HepG2 (cell line): ENCODE data around the gene NDUFB10. TPM values are rescaled to one million over a fixed set of nuclear protein-coding genes. Genes with fewer than 3 reads are reported as not detected.
A peak's percentile ranks its signal among the peaks of the same experiment; 100 is the strongest.

Experiments
- CEBPZ ChIP-seq: IDR thresholded peaks from 2 replicates; pipeline ENCODE4 v1.6.1; 2012; ENCODE audit warnings: low read length, improper control_type of control experiment
- GLI4 ChIP-seq: sonication (generic); formaldehyde crosslinking; IDR thresholded peaks from 2 replicates; pipeline ENCODE4 v1.5.1; 2020; ENCODE audit warnings: missing genetic modification reagents, mild to moderate bottlenecking, moderate library complexity, borderline replicate concordance
- KLF11 ChIP-seq: IDR thresholded peaks from 2 replicates; pipeline ENCODE4 v1.6.1; 2016; ENCODE audit warnings: missing compliant biosample characterization
- NFYC ChIP-seq: IDR thresholded peaks from 2 replicates; pipeline ENCODE4 v1.6.1; 2016; ENCODE audit warnings: missing genetic modification reagents, missing compliant biosample characterization
- NONO ChIP-seq, 2 experiments: fragments of 450-650 bp in 1 of 2; sonication (generic) in 1 of 2; formaldehyde crosslinking in 1 of 2; IDR thresholded peaks in 1 of 2; conservative IDR thresholded peaks in 1 of 2; 2 replicates each; pipeline versions ENCODE4 v1.6.1 to v1.8.0; 2017 to 2022; ENCODE audit warnings: mild to moderate bottlenecking in 1 of 2, missing genetic modification reagents in 1 of 2, moderate library complexity in 1 of 2
- SALL2 ChIP-seq: sonication (generic); formaldehyde crosslinking; IDR thresholded peaks from 2 replicates; pipeline ENCODE4 v1.8.1; 2023; ENCODE audit warnings: mild to moderate bottlenecking, missing genetic modification reagents, inconsistent platforms
- SOX6 ChIP-seq, 2 experiments: fragments of 450-650 bp in 1 of 2; sonication (generic) in 1 of 2; formaldehyde crosslinking in 1 of 2; IDR thresholded peaks; 2 replicates each; pipeline versions ENCODE4 v1.4.0 to v1.6.1; 2017 to 2020; ENCODE audit warnings: antibody characterized with exemption in 1 of 2, mild to moderate bottlenecking in 1 of 2, missing genetic modification reagents in 1 of 2
- SRSF4 ChIP-seq: fragments of 200-400 bp; formaldehyde crosslinking; IDR thresholded peaks from one replicate; pipeline ENCODE4 v1.6.1; 2018; ENCODE audit warnings: mild to moderate bottlenecking, low read depth, low read length, moderate library complexity; ENCODE audit not compliant: poor library complexity, severe bottlenecking
- STAG1 ChIP-seq: sonication (generic); formaldehyde crosslinking; IDR thresholded peaks from 2 replicates; pipeline ENCODE4 v1.4.0; 2020; ENCODE audit warnings: missing genetic modification reagents
- TAF1 ChIP-seq: sonication (generic); formaldehyde crosslinking; IDR thresholded peaks from 2 replicates; pipeline ENCODE4 v1.4.0; 2020; ENCODE audit warnings: missing genetic modification reagents
- TRIM22 ChIP-seq: fragments of 450-650 bp; IDR thresholded peaks from 2 replicates; pipeline ENCODE4 v1.6.1; 2017
- TSC22D2 ChIP-seq: sonication (generic); formaldehyde crosslinking; IDR thresholded peaks from 2 replicates; pipeline ENCODE4 v1.5.1; 2020; ENCODE audit warnings: missing genetic modification reagents, mild to moderate bottlenecking, borderline replicate concordance
- ZNF484 ChIP-seq: sonication (generic); formaldehyde crosslinking; IDR thresholded peaks from 2 replicates; pipeline ENCODE4 v1.5.1; 2020; ENCODE audit warnings: mild to moderate bottlenecking, low read depth, missing genetic modification reagents, borderline replicate concordance
- ZNF512B ChIP-seq: sonication (generic); formaldehyde crosslinking; IDR thresholded peaks from 2 replicates; pipeline ENCODE4 v1.5.1; 2020; ENCODE audit warnings: missing genetic modification reagents, mild to moderate bottlenecking, borderline replicate concordance
- ZNF724P ChIP-seq: sonication (generic); formaldehyde crosslinking; IDR thresholded peaks from 2 replicates; pipeline ENCODE4 v1.8.0; 2022; ENCODE audit warnings: missing genetic modification reagents, borderline replicate concordance
- polyA plus RNA-seq, 8 experiments: library from polyadenylated mRNA; depleted of rRNA in 3 of 8; stranded (reverse) in 7 of 8; unstranded in 1 of 8; fragments of >200 nt; fragmentation: Illumina TruSeq in 4 of 8; extraction: Trizol in 4 of 8; gene quantifications; 2 replicates each; pipeline versions ENCODE4 v1.2.1 to v1.2.3, GENCODE V29; 2011 to 2016; ENCODE audit warnings: low read depth in 4 of 8, missing spikeins in 1 of 8, mixed read lengths in 1 of 8; ENCODE audit not compliant: insufficient read depth in 1 of 8
- total RNA-seq, 5 experiments: library from RNA; depleted of rRNA; stranded (reverse); fragments of >200 nt; fragmentation: Illumina TruSeq; extraction: Trizol; gene quantifications; 2 replicates each; pipeline ENCODE4 v1.2.3, GENCODE V29; 2016; ENCODE audit warnings: low read depth in 1 of 5
- TF ChIP-seq, protein P1 (sequence below): sonication (generic); formaldehyde crosslinking; IDR thresholded peaks from 2 replicates; pipeline ENCODE4 v1.5.1; 2020; ENCODE audit warnings: missing genetic modification reagents, mild to moderate bottlenecking, borderline replicate concordance
- TF ChIP-seq, protein P2 (sequence below): sonication (generic); formaldehyde crosslinking; conservative IDR thresholded peaks from 2 replicates; pipeline ENCODE4 v1.8.0; 2022; ENCODE audit warnings: low read depth, missing genetic modification reagents

The NDUFB10 gene
- total and polyA plus RNA-seq, 2 of the 13 experiments (the other 11 are each of a cell fraction or from before 2014, with no cell fraction given), result 68.6 to 157 TPM

DNA sequence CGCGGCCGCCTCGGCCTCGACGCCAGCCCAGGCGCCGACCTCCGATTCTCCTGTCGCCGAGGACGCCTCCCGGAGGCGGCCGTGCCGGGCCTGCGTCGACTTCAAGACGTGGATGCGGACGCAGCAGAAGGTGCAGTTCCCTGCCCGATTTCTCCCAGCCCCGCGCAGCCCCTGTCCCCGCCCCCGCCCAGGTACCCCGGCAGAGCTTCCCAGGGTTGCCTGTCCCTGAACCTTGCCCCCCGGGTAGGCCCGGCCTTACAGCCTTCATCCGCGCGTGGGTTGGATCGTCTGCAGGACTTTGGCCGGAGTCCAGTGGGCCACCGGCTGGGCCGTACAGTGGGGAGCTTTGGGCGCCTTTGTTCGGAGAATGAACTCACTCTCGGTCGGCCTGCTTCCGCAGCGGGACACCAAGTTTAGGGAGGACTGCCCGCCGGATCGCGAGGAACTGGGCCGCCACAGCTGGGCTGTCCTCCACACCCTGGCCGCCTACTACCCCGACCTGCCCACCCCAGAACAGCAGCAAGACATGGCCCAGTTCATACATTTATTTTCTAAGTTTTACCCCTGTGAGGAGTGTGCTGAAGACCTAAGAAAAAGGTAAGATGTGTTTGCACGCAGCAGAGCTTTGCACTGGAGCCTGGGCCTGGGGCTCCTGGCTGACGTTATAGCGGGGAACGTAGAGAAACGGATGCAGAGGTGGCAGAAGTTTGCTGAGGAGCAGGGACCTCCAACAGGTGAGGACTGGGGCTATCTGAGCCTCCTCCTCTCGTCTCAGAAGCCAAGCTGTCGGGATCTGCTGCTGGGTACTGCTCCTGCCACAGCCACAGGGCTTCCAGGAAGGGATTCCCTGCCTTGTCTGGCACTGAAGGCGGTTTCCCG, 25.2 kb downstream of the NDUFB10 start (continued):
- no peak for TF ChIP-seq CEBPZ
- no peak for TF ChIP-seq STAG1
- no peak for TF ChIP-seq TSC22D2 (CRISPR knock-in tag)
- TF ChIP-seq ZNF484 (CRISPR knock-in tag), result no peak
- TF ChIP-seq SOX6 (IDR thresholded peaks at IDR 0.05), result no peak
- TF ChIP-seq SOX6 (CRISPR knock-in tag; IDR thresholded peaks at IDR 0.05), result no peak
- no peak for TF ChIP-seq GLI4 (CRISPR knock-in tag)
- TF ChIP-seq NFYC (CRISPR knock-in tag), result no peak
- no peak for TF ChIP-seq ZNF724P (CRISPR knock-in tag)
- no peak for TF ChIP-seq SRSF4
- TF ChIP-seq KLF11, result no peak
- no peak for TF ChIP-seq TRIM22
- no peak for TF ChIP-seq NONO (IDR thresholded peaks at IDR 0.05)
- TF ChIP-seq NONO (CRISPR knock-in tag; conservative IDR thresholded peaks at IDR 0.05), result peak; percentile 46; the same call in 1 of the 2 replicates
- no peak for TF ChIP-seq ZNF512B (CRISPR knock-in tag)
- TF ChIP-seq, protein P1, sequence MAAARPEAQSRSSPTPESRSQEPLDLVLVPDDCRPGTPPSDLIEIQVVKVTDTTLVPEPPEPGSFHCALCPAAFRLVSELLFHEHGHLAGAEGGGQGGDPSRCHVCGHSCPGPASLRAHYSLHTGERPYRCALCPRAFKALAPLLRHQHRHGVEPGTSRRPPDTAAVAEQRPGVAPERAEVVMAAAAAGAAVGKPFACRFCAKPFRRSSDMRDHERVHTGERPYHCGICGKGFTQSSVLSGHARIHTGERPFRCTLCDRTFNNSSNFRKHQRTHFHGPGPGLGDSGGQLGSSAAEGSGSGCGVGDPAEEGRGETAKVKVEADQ, result peak; percentile 60; the same call in 1 of the 2 replicates
- 0 out of 2 replicates have a peak, but pooled peaks have one; percentile 10 for TF ChIP-seq SALL2 (CRISPR knock-in tag)
- TF ChIP-seq TAF1 (CRISPR knock-in tag), result peak; percentile 29; the same call in 1 of the 2 replicates
- TF ChIP-seq, protein P2, sequence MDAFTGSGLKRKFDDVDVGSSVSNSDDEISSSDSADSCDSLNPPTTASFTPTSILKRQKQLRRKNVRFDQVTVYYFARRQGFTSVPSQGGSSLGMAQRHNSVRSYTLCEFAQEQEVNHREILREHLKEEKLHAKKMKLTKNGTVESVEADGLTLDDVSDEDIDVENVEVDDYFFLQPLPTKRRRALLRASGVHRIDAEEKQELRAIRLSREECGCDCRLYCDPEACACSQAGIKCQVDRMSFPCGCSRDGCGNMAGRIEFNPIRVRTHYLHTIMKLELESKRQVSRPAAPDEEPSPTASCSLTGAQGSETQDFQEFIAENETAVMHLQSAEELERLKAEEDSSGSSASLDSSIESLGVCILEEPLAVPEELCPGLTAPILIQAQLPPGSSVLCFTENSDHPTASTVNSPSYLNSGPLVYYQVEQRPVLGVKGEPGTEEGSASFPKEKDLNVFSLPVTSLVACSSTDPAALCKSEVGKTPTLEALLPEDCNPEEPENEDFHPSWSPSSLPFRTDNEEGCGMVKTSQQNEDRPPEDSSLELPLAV (CRISPR knock-in tag), result no peak
